Measurements from ENCODE around the gene IL26. TPM values are rescaled to one million over a fixed set of nuclear protein-coding genes. Genes with fewer than 3 reads are reported as not detected.

Gene IL26
- polyA plus RNA-seq, 2 of the 4 experiments (the other 2 are of a cell fraction), result not detected

DNA sequence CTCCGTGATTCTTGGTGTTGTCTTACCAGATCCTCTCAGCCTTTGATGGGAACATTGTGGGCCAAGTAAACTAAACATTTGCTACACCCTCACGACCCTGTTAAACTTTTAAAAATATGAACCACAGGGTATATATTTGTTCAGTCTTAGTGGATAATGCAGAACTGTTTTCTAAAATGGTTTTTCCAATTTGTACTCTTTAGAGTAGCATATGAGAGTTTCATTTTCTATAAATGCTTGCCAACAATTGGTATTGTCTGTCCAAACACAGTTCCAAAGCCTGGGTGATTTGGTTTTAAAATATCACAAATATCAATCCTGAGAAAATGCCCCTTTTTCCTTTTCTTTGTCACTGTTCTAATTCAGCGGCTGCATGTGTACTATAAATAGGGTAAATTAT lies 34.5 kb upstream of the IL26 start:
- DNase-seq (ENCODE audit: low read depth in 1 of 2, low spot score in 1 of 2) (no peak), ATAC-seq (no peak), FAIRE-seq (no peak)
- CTCF ChIA-PET, result interaction anchor here (0.6 kb wide), 1 partner anchor 1426 kb away, joined by 3 read pairs; no protein-coding TSS in a partner anchor
- Histone ChIP-seq H3K9me3 (no peaks in the 10 kb centered on the region), H3K4me1 (no peaks in the 10 kb centered on the region), H3K4me3 (no peak overlapping the region), H3K27ac (no peak overlapping the region), H3K4me2 (no peak overlapping the region)
- TF ChIP-seq EHMT2 (IDR thresholded peaks at IDR 0.05; ENCODE audit: low read depth), result no peak
- POLR2A ChIA-PET, result no interaction called here
- 36% methylated on average over 3 of the region's 3 CpGs for WGBS (ENCODE audit: missing lambda C conversion rate)

DNA sequence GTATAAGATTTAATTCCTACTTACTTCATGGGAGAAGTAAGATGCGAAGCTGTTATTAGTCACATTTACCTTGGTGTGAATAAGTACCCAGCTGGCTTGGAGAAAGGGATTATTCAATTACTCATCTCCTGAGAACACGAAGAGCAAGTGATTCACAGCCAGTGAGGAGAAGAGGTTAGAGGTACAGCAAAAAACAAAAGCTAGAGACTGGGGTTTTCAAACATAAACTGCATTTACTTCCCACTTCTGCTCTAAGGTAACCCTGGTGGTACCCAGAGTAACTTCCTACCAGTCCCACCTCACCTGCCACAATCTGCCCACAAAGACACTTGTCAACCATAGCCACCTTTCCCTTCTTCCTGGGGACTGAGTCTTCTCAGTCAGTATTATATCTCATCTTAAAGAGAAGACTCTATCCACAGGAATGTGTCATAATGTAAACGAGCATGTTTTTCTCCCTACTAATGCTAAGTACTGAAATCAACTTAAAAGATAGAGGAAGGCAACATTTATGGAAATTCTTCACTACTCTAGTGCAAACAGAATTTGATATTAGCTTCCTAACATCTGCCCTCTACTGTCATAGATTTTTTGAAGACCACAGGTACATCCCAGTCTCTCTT lies 33.8 kb upstream of the IL26 start:
- TF ChIP-seq ZFP36 (IDR thresholded peaks at IDR 0.05; ENCODE audit: borderline replicate concordance, partially characterized antibody), result no peak
- no peak for TF ChIP-seq KDM5A (IDR thresholded peaks at IDR 0.05)
- TF ChIP-seq RFX5 (IDR thresholded peaks at IDR 0.05), result no peak
- no peak for TF ChIP-seq CBX2 (IDR thresholded peaks at IDR 0.05; ENCODE audit: borderline replicate concordance, low read depth)
- TF ChIP-seq, protein P1, sequence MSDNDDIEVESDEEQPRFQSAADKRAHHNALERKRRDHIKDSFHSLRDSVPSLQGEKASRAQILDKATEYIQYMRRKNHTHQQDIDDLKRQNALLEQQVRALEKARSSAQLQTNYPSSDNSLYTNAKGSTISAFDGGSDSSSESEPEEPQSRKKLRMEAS (IDR thresholded peaks at IDR 0.05), result no peak
- TF ChIP-seq, protein P2, sequence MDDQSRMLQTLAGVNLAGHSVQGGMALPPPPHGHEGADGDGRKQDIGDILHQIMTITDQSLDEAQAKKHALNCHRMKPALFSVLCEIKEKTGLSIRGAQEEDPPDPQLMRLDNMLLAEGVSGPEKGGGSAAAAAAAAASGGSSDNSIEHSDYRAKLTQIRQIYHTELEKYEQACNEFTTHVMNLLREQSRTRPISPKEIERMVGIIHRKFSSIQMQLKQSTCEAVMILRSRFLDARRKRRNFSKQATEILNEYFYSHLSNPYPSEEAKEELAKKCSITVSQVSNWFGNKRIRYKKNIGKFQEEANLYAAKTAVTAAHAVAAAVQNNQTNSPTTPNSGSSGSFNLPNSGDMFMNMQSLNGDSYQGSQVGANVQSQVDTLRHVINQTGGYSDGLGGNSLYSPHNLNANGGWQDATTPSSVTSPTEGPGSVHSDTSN (IDR thresholded peaks at IDR 0.05), result no peak
- TF ChIP-seq TFCP2L1 (CRISPR knock-in tag; IDR thresholded peaks at IDR 0.05), result no peak
- TF ChIP-seq EHF (CRISPR knock-in tag; IDR thresholded peaks at IDR 0.05), result no peak
- TF ChIP-seq SREBF2 (IDR thresholded peaks at IDR 0.05), result no peak
- no peak overlapping the region for H3K4me3 ChIP-seq
- ChIA-PET POLR2A (no interaction called here), CTCF (interaction anchor here (0.6 to 1.6 kb wide), 2 partner anchors 37 to 1425 kb away, joined by 3 to 6 read pairs; no protein-coding TSS in a partner anchor)
- H3K4me1 ChIP-seq, result no peaks in the 10 kb centered on the region
- H3K27ac ChIP-seq, result no peak overlapping the region
- no peak overlapping the region for H3K4me2 ChIP-seq
- peak in 1 of 2 experiments; percentile 39; a peak in 1 of 6 replicates for ATAC-seq
- H3K9me3 ChIP-seq, result no peaks in the 10 kb centered on the region
- WGBS (ENCODE audit: missing lambda C conversion rate), result 3% methylated on average over 3 of the region's 3 CpGs
- DNase-seq (ENCODE audit: low read depth in 1 of 2, low spot score in 1 of 2), result no peak
- no peak for FAIRE-seq

DNA sequence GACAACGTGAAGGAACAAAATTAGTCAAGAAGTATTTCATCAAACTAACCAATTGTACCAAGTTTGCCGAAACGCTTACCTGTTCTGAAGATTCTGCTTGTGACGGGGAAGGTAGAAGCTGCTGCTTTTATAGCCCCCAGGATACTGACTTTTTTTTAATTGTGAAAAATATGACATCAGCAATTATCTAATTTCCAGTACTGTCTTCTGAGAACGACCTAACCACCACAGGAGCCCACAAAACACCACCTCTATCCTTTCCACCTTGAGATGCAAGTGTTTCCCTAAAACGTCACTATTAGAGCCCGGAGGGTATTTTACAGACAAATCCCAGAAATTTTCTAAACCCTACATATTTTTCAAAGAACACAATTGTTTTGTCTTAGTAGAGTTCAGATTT lies 27.9 kb upstream of the IL26 start, which contains the start of gene IL22:
TSS of gene IL22 (minus strand) at position 101 of the 400 bp plus-strand sequence. CDS start 156 bp downstream, outside the sequence.
- TF ChIP-seq HEYL (CRISPR knock-in tag; IDR thresholded peaks at IDR 0.05), result no peak
- TF ChIP-seq ZFP36 (IDR thresholded peaks at IDR 0.05; ENCODE audit: borderline replicate concordance, partially characterized antibody), result no peak
- no peak for TF ChIP-seq HDAC2 (IDR thresholded peaks at IDR 0.05)
- TF ChIP-seq, protein P3, sequence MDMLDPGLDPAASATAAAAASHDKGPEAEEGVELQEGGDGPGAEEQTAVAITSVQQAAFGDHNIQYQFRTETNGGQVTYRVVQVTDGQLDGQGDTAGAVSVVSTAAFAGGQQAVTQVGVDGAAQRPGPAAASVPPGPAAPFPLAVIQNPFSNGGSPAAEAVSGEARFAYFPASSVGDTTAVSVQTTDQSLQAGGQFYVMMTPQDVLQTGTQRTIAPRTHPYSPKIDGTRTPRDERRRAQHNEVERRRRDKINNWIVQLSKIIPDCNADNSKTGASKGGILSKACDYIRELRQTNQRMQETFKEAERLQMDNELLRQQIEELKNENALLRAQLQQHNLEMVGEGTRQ (IDR thresholded peaks at IDR 0.05), result no peak
- no peak for TF ChIP-seq HOXB5 (CRISPR knock-in tag; IDR thresholded peaks at IDR 0.05)
- no peak for TF ChIP-seq POLR2AphosphoS2 (conservative IDR thresholded peaks at IDR 0.05; ENCODE audit: low read length)
- TF ChIP-seq RNF2 (IDR thresholded peaks at IDR 0.05; ENCODE audit: borderline replicate concordance, low read depth), result no peak
- no peak for TF ChIP-seq CHD4 (IDR thresholded peaks at IDR 0.05; ENCODE audit: borderline replicate concordance)
- TF ChIP-seq, protein P4, sequence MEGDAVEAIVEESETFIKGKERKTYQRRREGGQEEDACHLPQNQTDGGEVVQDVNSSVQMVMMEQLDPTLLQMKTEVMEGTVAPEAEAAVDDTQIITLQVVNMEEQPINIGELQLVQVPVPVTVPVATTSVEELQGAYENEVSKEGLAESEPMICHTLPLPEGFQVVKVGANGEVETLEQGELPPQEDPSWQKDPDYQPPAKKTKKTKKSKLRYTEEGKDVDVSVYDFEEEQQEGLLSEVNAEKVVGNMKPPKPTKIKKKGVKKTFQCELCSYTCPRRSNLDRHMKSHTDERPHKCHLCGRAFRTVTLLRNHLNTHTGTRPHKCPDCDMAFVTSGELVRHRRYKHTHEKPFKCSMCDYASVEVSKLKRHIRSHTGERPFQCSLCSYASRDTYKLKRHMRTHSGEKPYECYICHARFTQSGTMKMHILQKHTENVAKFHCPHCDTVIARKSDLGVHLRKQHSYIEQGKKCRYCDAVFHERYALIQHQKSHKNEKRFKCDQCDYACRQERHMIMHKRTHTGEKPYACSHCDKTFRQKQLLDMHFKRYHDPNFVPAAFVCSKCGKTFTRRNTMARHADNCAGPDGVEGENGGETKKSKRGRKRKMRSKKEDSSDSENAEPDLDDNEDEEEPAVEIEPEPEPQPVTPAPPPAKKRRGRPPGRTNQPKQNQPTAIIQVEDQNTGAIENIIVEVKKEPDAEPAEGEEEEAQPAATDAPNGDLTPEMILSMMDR (IDR thresholded peaks at IDR 0.05), result no peak
- TF ChIP-seq JUN (IDR thresholded peaks at IDR 0.05), result no peak
- TF ChIP-seq HOXB13 (CRISPR knock-in tag; IDR thresholded peaks at IDR 0.05; ENCODE audit: low read depth), result no peak
- Histone ChIP-seq H3K4me1 (no peaks in the 10 kb centered on the region), H3K4me3 (no peak within 1 kb of the TSS), H3K27ac (no peak within 1 kb of the TSS), H3K9me3 (no peaks in the 10 kb centered on the region), H3K4me2 (no peak within 1 kb of the TSS)
- no peak for DNase-seq (ENCODE audit: low read depth in 1 of 2, low spot score in 1 of 2)
- no peak for FAIRE-seq
- POLR2A ChIA-PET, result no interaction called here
- WGBS (ENCODE audit: missing lambda C conversion rate), result 61% methylated on average over 7 of the region's 7 CpGs
- CTCF ChIA-PET, result no interaction called here
- ATAC-seq, result no peak

Data from A549 (cell line).